ENCODE measurements around the gene C16orf89. TPM values are rescaled to one million over a fixed set of nuclear protein-coding genes. Genes with fewer than 3 reads are reported as not detected.

C16orf89 gene
- polyA plus RNA-seq, 1 donor (not counting 4 experiments of a cell fraction or from before 2014, with no cell fraction given), result not detected

GRCh38 chr16:5016967-5017677, 48.6 kb downstream of the C16orf89 start:
- Histone ChIP-seq H3K4me1 (ENCODE audit: control insufficient read depth, extremely low read depth, insufficient read depth, low read length) (no peaks in the 10 kb centered on the region), H4K20me1 (ENCODE audit: control insufficient read depth, extremely low read depth, insufficient read depth, low read length) (no peaks in the 10 kb centered on the region), H3K9me1 (ENCODE audit: control insufficient read depth, extremely low read depth, insufficient read depth, low read length) (no peaks in the 10 kb centered on the region), H3K4me2 (ENCODE audit: control insufficient read depth, extremely low read depth, insufficient read depth, low read depth, low read length) (no peak overlapping the region), H3K4me3 (ENCODE audit: control insufficient read depth in 2 of 3, extremely low read depth in 1 of 3, insufficient read depth in 2 of 3, low read depth in 1 of 3, low read length in 3 of 3) (no peak overlapping the region), H3K79me2 (ENCODE audit: control insufficient read depth, insufficient read depth, low read length) (no peaks in the 10 kb centered on the region), H3K9ac (ENCODE audit: control insufficient read depth, extremely low read depth, insufficient read depth, low read length) (no peak overlapping the region), H3K36me3 (ENCODE audit: control insufficient read depth in 2 of 2, extremely low read depth in 1 of 2, insufficient read depth in 2 of 2, low read length in 2 of 2) (no peaks in the 10 kb centered on the region), H3K9me3 (ENCODE audit: control insufficient read depth, low read depth, low read length) (no peaks in the 10 kb centered on the region), H3K27ac (ENCODE audit: control insufficient read depth, insufficient read depth, low read length) (no peak overlapping the region), H3K27me3 (ENCODE audit: control insufficient read depth, extremely low read depth, insufficient read depth, low read length) (peaks cover 5% of the 10 kb centered on the region), H2AFZ (ENCODE audit: control insufficient read depth, low read length) (no peak overlapping the region)
- DNase-seq (ENCODE audit: low read depth, low spot score), result no peak
- dilution Hi-C loops (cut with MboI; ENCODE audit: extremely low pct_ligation_motif_present, low sequenced_read_pairs), result no loop called here
- TF ChIP-seq EZH2 (IDR thresholded peaks at IDR 0.05; ENCODE audit: low read length) (no peak), CTCF (optimal IDR thresholded peaks at IDR 0.05 in 1 of 3, IDR thresholded peaks at IDR 0.05 in 1 of 3, conservative IDR thresholded peaks at IDR 0.05 in 1 of 3; ENCODE audit: extremely low read depth in 1 of 3, insufficient read depth in 2 of 3, low read length in 3 of 3) (no peak)
- no peak for FAIRE-seq

GRCh38 chr16:5015887-5016286, 49.9 kb downstream of the C16orf89 start:
- peaks cover 5% of the 10 kb centered on the region for H3K27me3 ChIP-seq (ENCODE audit: control insufficient read depth, extremely low read depth, insufficient read depth, low read length)
- H3K36me3 ChIP-seq (ENCODE audit: control insufficient read depth in 2 of 2, extremely low read depth in 1 of 2, insufficient read depth in 2 of 2, low read length in 2 of 2), result no peaks in the 10 kb centered on the region
- dilution Hi-C loops (cut with MboI; ENCODE audit: extremely low pct_ligation_motif_present, low sequenced_read_pairs), result no loop called here
- no peak for FAIRE-seq
- no peaks in the 10 kb centered on the region for H3K9me3 ChIP-seq (ENCODE audit: control insufficient read depth, low read depth, low read length)
- no peak overlapping the region for H3K4me3 ChIP-seq (ENCODE audit: control insufficient read depth in 2 of 3, extremely low read depth in 1 of 3, insufficient read depth in 2 of 3, low read depth in 1 of 3, low read length in 3 of 3)
- no peaks in the 10 kb centered on the region for H4K20me1 ChIP-seq (ENCODE audit: control insufficient read depth, extremely low read depth, insufficient read depth, low read length)
- H3K27ac ChIP-seq (ENCODE audit: control insufficient read depth, insufficient read depth, low read length), result no peak overlapping the region
- H3K9ac ChIP-seq (ENCODE audit: control insufficient read depth, extremely low read depth, insufficient read depth, low read length), result no peak overlapping the region
- H3K9me1 ChIP-seq (ENCODE audit: control insufficient read depth, extremely low read depth, insufficient read depth, low read length), result no peaks in the 10 kb centered on the region
- no peak for DNase-seq (ENCODE audit: low read depth, low spot score)
- no peaks in the 10 kb centered on the region for H3K4me1 ChIP-seq (ENCODE audit: control insufficient read depth, extremely low read depth, insufficient read depth, low read length)
- no peaks in the 10 kb centered on the region for H3K79me2 ChIP-seq (ENCODE audit: control insufficient read depth, insufficient read depth, low read length)
- no peak overlapping the region for H3K4me2 ChIP-seq (ENCODE audit: control insufficient read depth, extremely low read depth, insufficient read depth, low read depth, low read length)
- TF ChIP-seq CTCF (optimal IDR thresholded peaks at IDR 0.05 in 1 of 3, IDR thresholded peaks at IDR 0.05 in 1 of 3, conservative IDR thresholded peaks at IDR 0.05 in 1 of 3; ENCODE audit: extremely low read depth in 1 of 3, insufficient read depth in 2 of 3, low read length in 3 of 3), result no peak
- TF ChIP-seq EZH2 (IDR thresholded peaks at IDR 0.05; ENCODE audit: low read length), result no peak
- H2AFZ ChIP-seq (ENCODE audit: control insufficient read depth, low read length), result no peak overlapping the region
